ENCODE measurements around the gene CNNM1. TPM values are rescaled to one million over a fixed set of nuclear protein-coding genes. Genes with fewer than 3 reads are reported as not detected.

CNNM1 gene
- total RNA-seq, 4 donors from 2014 or later = not detected

GRCh38 chr10:99372546-99373271 lies 43.6 kb downstream of the CNNM1 start:
- no peaks in the 10 kb centered on the region for H3K27me3 ChIP-seq
- intact Hi-C loops (cut with DNase I; ENCODE audit: low total_unique reads) (no loop called here), in situ Hi-C loops (cut with MboI; ENCODE audit: low sequenced_read_pairs in 4 of 4) (no loop called here)
- no peaks in the 10 kb centered on the region for H3K9me3 ChIP-seq
- no peak overlapping the region for H3K27ac ChIP-seq
- H3K4me1 ChIP-seq = no peaks in the 10 kb centered on the region
- TF ChIP-seq CTCF (IDR thresholded peaks at IDR 0.05 in 4 of 5, conservative IDR thresholded peaks at IDR 0.05 in 1 of 5) (no peak), POLR2A (IDR thresholded peaks at IDR 0.05) (no peak)
- no peaks in the 10 kb centered on the region for H3K36me3 ChIP-seq
- ATAC-seq = no peak
- no peak overlapping the region for H3K4me3 ChIP-seq
- no peak for DNase-seq

GRCh38 chr10:99374526-99374925 lies 45.4 kb downstream of the CNNM1 start:
- Histone ChIP-seq H3K4me3 (no peak overlapping the region), H3K27ac (no peak overlapping the region), H3K36me3 (no peaks in the 10 kb centered on the region), H3K27me3 (no peaks in the 10 kb centered on the region), H3K9me3 (no peaks in the 10 kb centered on the region), H3K4me1 (no peaks in the 10 kb centered on the region)
- ATAC-seq = no peak
- DNase-seq = no peak
- in situ Hi-C loops (cut with MboI; ENCODE audit: low sequenced_read_pairs in 4 of 4) (no loop called here), intact Hi-C loops (cut with DNase I; ENCODE audit: low total_unique reads) (no loop called here)
- TF ChIP-seq CTCF (IDR thresholded peaks at IDR 0.05 in 4 of 5, conservative IDR thresholded peaks at IDR 0.05 in 1 of 5) = no peak
- no peak for TF ChIP-seq POLR2A (IDR thresholded peaks at IDR 0.05)

- ATAC-seq (no peak), DNase-seq (no peak)
- no peak for TF ChIP-seq POLR2A (IDR thresholded peaks at IDR 0.05)
- no peaks in the 10 kb centered on the region for H3K4me1 ChIP-seq
- H3K4me3 ChIP-seq = no peak overlapping the region
- no peak overlapping the region for H3K27ac ChIP-seq
- intact Hi-C loops (cut with DNase I; ENCODE audit: low total_unique reads) = no loop called here
- no peaks in the 10 kb centered on the region for H3K27me3 ChIP-seq
- no peaks in the 10 kb centered on the region for H3K36me3 ChIP-seq
- in situ Hi-C loops (cut with MboI; ENCODE audit: low sequenced_read_pairs in 4 of 4) = no loop called here
- no peaks in the 10 kb centered on the region for H3K9me3 ChIP-seq
These were observed 45.8 kb downstream of the CNNM1 start for GRCh38 chr10:99374972-99375371.

GRCh38 chr10:99375426-99375825 lies 46.3 kb downstream of the CNNM1 start:
- DNase-seq (no peak), ATAC-seq (no peak)
- Histone ChIP-seq H3K9me3 (no peaks in the 10 kb centered on the region), H3K27ac (no peak overlapping the region), H3K4me1 (no peaks in the 10 kb centered on the region), H3K4me3 (no peak overlapping the region), H3K27me3 (no peaks in the 10 kb centered on the region), H3K36me3 (no peaks in the 10 kb centered on the region)
- TF ChIP-seq CTCF (IDR thresholded peaks at IDR 0.05 in 4 of 5, conservative IDR thresholded peaks at IDR 0.05 in 1 of 5) = no peak
- TF ChIP-seq POLR2A (IDR thresholded peaks at IDR 0.05) = no peak
- intact Hi-C loops (cut with DNase I; ENCODE audit: low total_unique reads) = no loop called here
- in situ Hi-C loops (cut with MboI; ENCODE audit: low sequenced_read_pairs in 4 of 4) = no loop called here

GRCh38 chr10:99382176-99382575 lies 53.0 kb downstream of the CNNM1 start:
- Histone ChIP-seq H3K4me3 (no peak overlapping the region), H3K9me3 (no peaks in the 10 kb centered on the region), H3K27me3 (no peaks in the 10 kb centered on the region), H3K36me3 (no peaks in the 10 kb centered on the region), H3K4me1 (no peaks in the 10 kb centered on the region), H3K27ac (no peak overlapping the region)
- TF ChIP-seq CTCF (IDR thresholded peaks at IDR 0.05 in 4 of 5, conservative IDR thresholded peaks at IDR 0.05 in 1 of 5) = no peak
- TF ChIP-seq POLR2A (IDR thresholded peaks at IDR 0.05) = no peak
- ATAC-seq (no peak), DNase-seq (no peak)
- in situ Hi-C loops (cut with MboI; ENCODE audit: low sequenced_read_pairs in 4 of 4) (no loop called here), intact Hi-C loops (cut with DNase I; ENCODE audit: low total_unique reads) (no loop called here)

Measured in gastrocnemius medialis (tissue), 4 donors.